HG03039 (cell line): ENCODE data around the gene KCNS1.
"Not testable (repeated sequence)": the region's sequence is repeated elsewhere in the genome, so short reads cannot be mapped to it uniquely, and the experiment has no call there.

ENCODE experiments used
- ATAC-seq: cut with Tn5 transposase; IDR thresholded peaks from one replicate; pipeline ENCODE4 v1.9.1; 2021; ENCODE audit warnings: mild to moderate bottlenecking, moderate library complexity; ENCODE audit not compliant: unreplicated experiment

Gene KCNS1

GRCh38 chr20:45080867-45081624 is 19.9 kb downstream of the KCNS1 start:
- no peak for ATAC-seq

GRCh38 chr20:45077559-45077958 is 23.4 kb downstream of the KCNS1 start:
- no peak for ATAC-seq

GRCh38 chr20:45073221-45073620 is 27.7 kb downstream of the KCNS1 start:
- ATAC-seq, result no peak

- no peak for ATAC-seq
Observed at GRCh38 chr20:45072066-45072465, 28.9 kb downstream of the KCNS1 start.

- no peak for ATAC-seq
Observed at GRCh38 chr20:45070932-45071632, 29.8 kb downstream of the KCNS1 start.

- ATAC-seq, result no peak
Observed at GRCh38 chr20:45069261-45069660, 31.7 kb downstream of the KCNS1 start.

- no peak for ATAC-seq
Observed at GRCh38 chr20:45067558-45067957, 33.4 kb downstream of the KCNS1 start.

- ATAC-seq, result no peak
Observed at GRCh38 chr20:45067087-45067486, 33.8 kb downstream of the KCNS1 start.

- ATAC-seq, result no peak
Observed at GRCh38 chr20:45066372-45066771, 34.6 kb downstream of the KCNS1 start.

GRCh38 chr20:45064812-45065211 is 36.1 kb downstream of the KCNS1 start:
- ATAC-seq, result no peak

- ATAC-seq, result not testable (repeated sequence)
Observed at GRCh38 chr20:45063107-45063506, 37.8 kb downstream of the KCNS1 start.

GRCh38 chr20:45061244-45061643 is 39.7 kb downstream of the KCNS1 start:
- no peak for ATAC-seq

GRCh38 chr20:45060294-45060693 is 40.6 kb downstream of the KCNS1 start:
- ATAC-seq, result no peak

- no peak for ATAC-seq
Observed at GRCh38 chr20:45059022-45059728, 41.8 kb downstream of the KCNS1 start.

- no peak for ATAC-seq
Observed at GRCh38 chr20:45058168-45058850, 42.6 kb downstream of the KCNS1 start.

- ATAC-seq, result no peak
Observed at GRCh38 chr20:45056473-45057173, 44.3 kb downstream of the KCNS1 start.

- no peak for ATAC-seq
Observed at GRCh38 chr20:45055056-45055455, 45.9 kb downstream of the KCNS1 start.

- ATAC-seq, result no peak
Observed at GRCh38 chr20:45053430-45054351, 47.2 kb downstream of the KCNS1 start.

- ATAC-seq, result no peak
Observed at GRCh38 chr20:45052698-45053429, 48.1 kb downstream of the KCNS1 start.
